Gastrocnemius medialis (tissue), 4 donors: Measurements from ENCODE around the gene CTTNBP2. TPM values are rescaled to one million over a fixed set of nuclear protein-coding genes. Genes with fewer than 3 reads are reported as not detected.

Experiments
- ATAC-seq, 2 donors: fragments of 150-250 bp; one replicate each; pipeline ENCODE4 v1.9.1; 2016
- DNase-seq, 2 donors: peaks; one replicate each; pipeline ENCODE4 v3.0.0-alpha.2; 2019
- H3K27ac ChIP-seq, 4 donors: fragments of 200-600 bp; sonication (generic); 1 replicate in 1 of 4; 2 replicates in 3 of 4; pipeline ENCODE4 v1.5.1; 2016 to 2018; ENCODE audit warnings: mild to moderate bottlenecking in 2 of 4, moderate library complexity in 1 of 4
- H3K27me3 ChIP-seq, 3 donors: fragments of 200-600 bp; sonication (generic) in 2 of 3; 1 replicate in 1 of 3; 2 replicates in 2 of 3; pipeline versions ENCODE4 v1.5.1 to v1.6.0; 2016 to 2019; ENCODE audit warnings: mild to moderate bottlenecking in 1 of 3, moderate library complexity in 1 of 3
- H3K36me3 ChIP-seq, 2 donors: fragments of 200-600 bp; sonication (generic) in 1 of 2; one replicate each; pipeline ENCODE4 v1.5.1; 2017 to 2018
- H3K4me1 ChIP-seq, 2 donors: fragments of 200-600 bp; sonication (generic) in 1 of 2; one replicate each; pipeline ENCODE4 v1.5.1; 2016 to 2017; ENCODE audit warnings: mild to moderate bottlenecking in 2 of 2
- H3K4me3 ChIP-seq, 4 donors: fragments of 200-600 bp; sonication (generic) in 3 of 4; 1 replicate in 1 of 4; 2 replicates in 3 of 4; pipeline ENCODE4 v1.5.1; 2016 to 2019; ENCODE audit warnings: mild to moderate bottlenecking in 2 of 4
- H3K9me3 ChIP-seq, 3 donors: fragments of 200-600 bp; sonication (generic) in 2 of 3; 1 replicate in 1 of 3; 2 replicates in 2 of 3; pipeline ENCODE4 v1.5.1; 2016 to 2019
- CTCF ChIP-seq, 5 experiments: fragments of 450-650 bp in 3 of 5; fragments of 200-600 bp in 2 of 5; sonication (generic) in 2 of 5; IDR thresholded peaks in 4 of 5; conservative IDR thresholded peaks in 1 of 5; 1 replicate in 4 of 5; 2 replicates in 1 of 5; pipeline ENCODE4 v1.5.1; 2016 to 2019; ENCODE audit warnings: antibody characterized with exemption in 5 of 5, mild to moderate bottlenecking in 3 of 5, moderate library complexity in 3 of 5
- POLR2A ChIP-seq, 2 donors: fragments of 450-650 bp; IDR thresholded peaks; one replicate each; pipeline ENCODE4 v1.6.1; 2017; ENCODE audit warnings: antibody characterized with exemption in 2 of 2, mild to moderate bottlenecking in 2 of 2, moderate library complexity in 2 of 2
- in situ Hi-C, 4 donors: fragments of 200-750 bp; cut with MboI; loops; one replicate each; pipeline versions ENCODE4 v1.15.0 to v1.8.0; 2017; ENCODE audit warnings: low sequenced_read_pairs in 4 of 4
- intact Hi-C: fragments of 100-400 bp; cut with DNase I; formaldehyde crosslinking; loops from one replicate; pipeline ENCODE4 v1.15.1; 2023; ENCODE audit warnings: low total_unique reads
- total RNA-seq, 4 donors: library from RNA; depleted of rRNA; stranded (reverse); fragments of >200 nt; gene quantifications; one replicate each; pipeline versions ENCODE4 v1.1.0 to v1.2.3, GENCODE V29; 2016

Gene CTTNBP2
- total RNA-seq, 4 donors from 2014 or later, result 0.49 to 1.8 (median 1.5) TPM

GRCh38 chr7:117772421-117772820, 100.8 kb downstream of the CTTNBP2 start:
- Histone ChIP-seq H3K36me3 (no peaks in the 10 kb centered on the region), H3K9me3 (no peaks in the 10 kb centered on the region), H3K4me1 (no peaks in the 10 kb centered on the region), H3K4me3 (no peak overlapping the region), H3K27ac (no peak overlapping the region), H3K27me3 (no peaks in the 10 kb centered on the region)
- no peak for ATAC-seq
- in situ Hi-C loops (loop anchor here in 1 of 4 donors (25.0 kb wide), 1 partner anchor 340 kb away; no protein-coding TSS in a partner anchor), intact Hi-C loops (no loop called here)
- DNase-seq, result no peak
- no peak for TF ChIP-seq POLR2A (IDR thresholded peaks at IDR 0.05)
- TF ChIP-seq CTCF (IDR thresholded peaks at IDR 0.05 in 4 of 5, conservative IDR thresholded peaks at IDR 0.05 in 1 of 5), result no peak

- no peak for DNase-seq
- H3K4me3 ChIP-seq, result no peak overlapping the region
- no peak overlapping the region for H3K27ac ChIP-seq
- intact Hi-C loops, result no loop called here
- no peaks in the 10 kb centered on the region for H3K36me3 ChIP-seq
- no peak for ATAC-seq
- H3K4me1 ChIP-seq, result no peaks in the 10 kb centered on the region
- no peaks in the 10 kb centered on the region for H3K9me3 ChIP-seq
- TF ChIP-seq POLR2A (IDR thresholded peaks at IDR 0.05) (no peak), CTCF (IDR thresholded peaks at IDR 0.05 in 4 of 5, conservative IDR thresholded peaks at IDR 0.05 in 1 of 5) (no peak)
- no peaks in the 10 kb centered on the region for H3K27me3 ChIP-seq
- in situ Hi-C loops, result loop anchor here in 1 of 4 donors (25.0 kb wide), 1 partner anchor 341 kb away; no protein-coding TSS in a partner anchor
Measured at GRCh38 chr7:117771756-117772155, 101.5 kb downstream of the CTTNBP2 start.

- Histone ChIP-seq H3K4me3 (no peak overlapping the region), H3K9me3 (no peaks in the 10 kb centered on the region), H3K4me1 (no peaks in the 10 kb centered on the region), H3K27me3 (no peaks in the 10 kb centered on the region), H3K27ac (no peak overlapping the region), H3K36me3 (no peaks in the 10 kb centered on the region)
- in situ Hi-C loops, result loop anchor here in 1 of 4 donors (25.0 kb wide), 1 partner anchor 343 kb away; no protein-coding TSS in a partner anchor
- ATAC-seq (no peak), DNase-seq (no peak)
- intact Hi-C loops, result no loop called here
- TF ChIP-seq POLR2A (IDR thresholded peaks at IDR 0.05) (no peak), CTCF (IDR thresholded peaks at IDR 0.05 in 4 of 5, conservative IDR thresholded peaks at IDR 0.05 in 1 of 5) (no peak)
Measured at GRCh38 chr7:117769085-117769484, 104.2 kb downstream of the CTTNBP2 start.

- no peaks in the 10 kb centered on the region for H3K9me3 ChIP-seq
- intact Hi-C loops (no loop called here), in situ Hi-C loops (loop anchor here in 1 of 4 donors (25.0 kb wide), 1 partner anchor 344 kb away; no protein-coding TSS in a partner anchor)
- no peak overlapping the region for H3K27ac ChIP-seq
- no peaks in the 10 kb centered on the region for H3K27me3 ChIP-seq
- H3K4me1 ChIP-seq, result no peaks in the 10 kb centered on the region
- no peak overlapping the region for H3K4me3 ChIP-seq
- TF ChIP-seq POLR2A (IDR thresholded peaks at IDR 0.05) (no peak), CTCF (IDR thresholded peaks at IDR 0.05 in 4 of 5, conservative IDR thresholded peaks at IDR 0.05 in 1 of 5) (no peak)
- ATAC-seq, result no peak
- no peak for DNase-seq
- no peaks in the 10 kb centered on the region for H3K36me3 ChIP-seq
Measured at GRCh38 chr7:117767951-117768350, 105.3 kb downstream of the CTTNBP2 start.

- in situ Hi-C loops (loop anchor here in 1 of 4 donors (25.0 kb wide), 1 partner anchor 345 kb away; no protein-coding TSS in a partner anchor), intact Hi-C loops (no loop called here)
- Histone ChIP-seq H3K36me3 (no peaks in the 10 kb centered on the region), H3K27ac (no peak overlapping the region), H3K27me3 (no peaks in the 10 kb centered on the region), H3K9me3 (no peaks in the 10 kb centered on the region), H3K4me3 (no peak overlapping the region), H3K4me1 (no peaks in the 10 kb centered on the region)
- TF ChIP-seq POLR2A (IDR thresholded peaks at IDR 0.05) (no peak), CTCF (IDR thresholded peaks at IDR 0.05 in 4 of 5, conservative IDR thresholded peaks at IDR 0.05 in 1 of 5) (no peak)
- ATAC-seq, result no peak
- DNase-seq, result no peak
Measured at GRCh38 chr7:117766913-117767312, 106.3 kb downstream of the CTTNBP2 start.
